Psoas muscle (tissue), 8 donors: ENCODE data around the gene BCAN. TPM values are rescaled to one million over a fixed set of nuclear protein-coding genes. Genes with fewer than 3 reads are reported as not detected.

Experiments
- ATAC-seq, 4 donors: fragments of 200-7000 bp; cut with Tn5 transposase; one replicate each; pipeline ENCODE4 v1.9.1; 2020; ENCODE audit warnings: moderate library complexity in 3 of 4, mild to moderate bottlenecking in 2 of 4
- DNase-seq, 2 donors: peaks; one replicate each; pipeline ENCODE4 v3.0.0-alpha.2; 2020
- H3K27ac ChIP-seq: fragments of 200-600 bp; one replicate; pipeline ENCODE4 v1.8.0; 2022
- H3K27me3 ChIP-seq, 3 donors: fragments of 200-600 bp in 1 of 3; one replicate each; pipeline versions ENCODE4 v1.6.1 to v1.8.0; 2013 to 2022; ENCODE audit warnings: low read length in 2 of 3, mild to moderate bottlenecking in 2 of 3, moderate library complexity in 1 of 3; ENCODE audit not compliant: insufficient read depth in 3 of 3
- H3K36me3 ChIP-seq, 2 donors: fragments of 200-600 bp in 1 of 2; one replicate each; pipeline versions ENCODE4 v1.6.1 to v1.8.0; 2013 to 2022; ENCODE audit warnings: low read depth in 1 of 2, mild to moderate bottlenecking in 1 of 2, moderate library complexity in 1 of 2; ENCODE audit not compliant: insufficient read depth in 1 of 2
- H3K4me1 ChIP-seq: fragments of 200-600 bp; one replicate; pipeline ENCODE4 v1.8.0; 2022
- H3K4me3 ChIP-seq: fragments of 200-600 bp; one replicate; pipeline ENCODE4 v1.8.0; 2022; ENCODE audit warnings: mild to moderate bottlenecking
- H3K9me3 ChIP-seq: fragments of 200-600 bp; one replicate; pipeline ENCODE4 v1.8.0; 2022
- CTCF ChIP-seq: fragments of 200-600 bp; IDR thresholded peaks from one replicate; pipeline ENCODE4 v1.8.0; 2022; ENCODE audit warnings: antibody characterized with exemption
- WGBS, 3 donors: extraction: QIAGEN DNeasy Blood & Tissue Kit; methylation state at CpG; one replicate each; pipeline versions ENCODE4 v1.1.6 to v1.1.7; 2013; 5-methylcytosine and 5-hydroxymethylcytosine counted together
- intact Hi-C, 2 donors: fragments of 100-400 bp; cut with DNase I; formaldehyde crosslinking; loops; one replicate each; pipeline versions ENCODE4 v1.11.0 to v1.14.2; 2022
- polyA plus RNA-seq, 3 donors: library from polyadenylated mRNA; stranded (reverse); fragments of 200-250 nt; gene quantifications; one replicate each; pipeline ENCODE4 v1.2.3, GENCODE V29; 2013
- total RNA-seq, 4 donors: library from RNA; stranded (reverse); fragmentation: NEBNext Ultra II Directional in 2 of 4; extraction: Animal tissue kit (Norgen Biotek cat#: 25700) in 2 of 4; gene quantifications; one replicate each; pipeline versions ENCODE4 v1.2.1 to v1.2.4, GENCODE V29; 2021 to 2023
- donor health status: healthy with polysubstance abuse.
- donor health status: DM: no; HTN: no; CAD: no; lungs with moderate emphysema.
- donor health status: Bipolar disorder and iron deficiency.
- donor health status: healthy.
- donor health status: DM: yes; HTN: yes; CAD: no.
- donor health status: DM: no; HTN: no; CAD: no.
- donor health status: DM: no; HTN: no; CAD: no.
- donor health status: DM: yes; HTN: yes; CAD: no.

Gene BCAN
- total and polyA plus RNA-seq, 7 donors, result 0.06 to 0.36 (median 0.18) TPM; not detected in 3

GRCh38 chr1:156598731-156599432 lies 43.0 kb upstream of the BCAN start:
- intact Hi-C loops, result loop anchor here in 1 of 2 donors (5.0 kb wide), 1 partner anchor 87 kb away; no protein-coding TSS in a partner anchor
- Histone ChIP-seq H3K27ac (no peak overlapping the region), H3K27me3 (no peaks in the 10 kb centered on the region), H3K4me3 (no peak overlapping the region), H3K4me1 (peaks cover 19% of the 10 kb centered on the region), H3K9me3 (no peaks in the 10 kb centered on the region), H3K36me3 (peaks cover 14 to 53% of the 10 kb centered on the region in 2 donors)
- ATAC-seq (no peak), DNase-seq (no peak)
- TF ChIP-seq CTCF, result no peak
- WGBS, 3 donors, result 84 to 88% (median 84%) methylated on average over 4 of the region's 4 CpGs

DNA sequence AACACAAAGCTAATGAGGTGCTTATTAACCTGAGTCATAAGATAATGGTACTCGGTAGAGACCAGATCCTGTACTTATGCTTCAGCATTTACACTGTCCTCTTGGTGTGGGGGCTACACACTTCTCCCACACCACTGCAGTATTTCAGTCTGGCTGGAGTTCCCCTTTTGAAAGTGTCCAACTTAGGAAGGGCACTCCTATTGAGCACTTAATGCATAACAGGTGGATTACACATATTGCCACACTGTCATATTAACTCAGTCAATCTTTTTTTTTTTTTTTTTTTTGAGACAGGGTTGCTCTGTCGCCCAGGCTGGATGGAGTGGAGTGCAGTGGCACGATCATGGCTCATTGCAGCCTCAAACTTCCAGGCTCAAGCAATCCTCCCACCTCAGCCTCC lies 42.1 kb upstream of the BCAN start:
- no peak for TF ChIP-seq CTCF
- intact Hi-C loops, result loop anchor here in 1 of 2 donors (5.0 kb wide), 2 partner anchors 88 to 148 kb away; no protein-coding TSS in a partner anchor
- H3K4me3 ChIP-seq, result peak overlapping the region; percentile 95
- peak; percentile 15 to 41 (median 26) for ATAC-seq
- H3K27me3 ChIP-seq, result no peaks in the 10 kb centered on the region
- no peak for DNase-seq
- H3K9me3 ChIP-seq, result no peaks in the 10 kb centered on the region
- H3K36me3 ChIP-seq, result peaks cover 11 to 44% of the 10 kb centered on the region in 2 donors
- 70 to 90% (median 78%) methylated on average over 3 of the region's 3 CpGs for WGBS, 3 donors
- H3K4me1 ChIP-seq, result peaks cover 19% of the 10 kb centered on the region
- no peak overlapping the region for H3K27ac ChIP-seq

- WGBS, 3 donors, result 2 to 3% (median 3%) methylated on average over 13 of the region's 13 CpGs
- TF ChIP-seq CTCF, result no peak
- no peaks in the 10 kb centered on the region for H3K9me3 ChIP-seq
- H3K4me1 ChIP-seq, result peaks cover 19% of the 10 kb centered on the region
- H3K27ac ChIP-seq, result peak overlapping the region; percentile 92
- H3K36me3 ChIP-seq, result peaks cover 7 to 35% of the 10 kb centered on the region in 2 donors
- H3K4me3 ChIP-seq, result peak overlapping the region; percentile 95
- ATAC-seq (peak; percentile 18 to 55 (median 45)), DNase-seq (no peak)
- intact Hi-C loops, result loop anchor here in 1 of 2 donors (5.0 kb wide), 1 partner anchor 148 kb away; no protein-coding TSS in a partner anchor
- H3K27me3 ChIP-seq, result no peaks in the 10 kb centered on the region
These were observed 41.2 kb upstream of the BCAN start for GRCh38 chr1:156600733-156601121.

GRCh38 chr1:156601122-156601830 lies 40.6 kb upstream of the BCAN start, which contains the start of gene GPATCH4:
Gene GPATCH4, minus strand, starts transcription at chr1:156601479.
- Histone ChIP-seq H3K4me1 (peaks cover 19% of the 10 kb centered on the region), H3K27ac (peak within 1 kb of the TSS; percentile 92), H3K4me3 (peak within 1 kb of the TSS; percentile 95), H3K9me3 (no peaks in the 10 kb centered on the region), H3K36me3 (peaks cover 5 to 29% of the 10 kb centered on the region in 2 donors), H3K27me3 (no peaks in the 10 kb centered on the region)
- WGBS, 3 donors, result 0 to 1% (median 0%) methylated on average over 35 of the region's 35 CpGs
- no peak for TF ChIP-seq CTCF
- DNase-seq (peak; percentile 73 to 81), ATAC-seq (peak; percentile 82 to 93 (median 86))
- intact Hi-C loops, result loop anchor here in 1 of 2 donors (5.0 kb wide), 1 partner anchor 149 kb away; no protein-coding TSS in a partner anchor
